Measurements from ENCODE around the gene NAP1L1.

Gene NAP1L1

DNA sequence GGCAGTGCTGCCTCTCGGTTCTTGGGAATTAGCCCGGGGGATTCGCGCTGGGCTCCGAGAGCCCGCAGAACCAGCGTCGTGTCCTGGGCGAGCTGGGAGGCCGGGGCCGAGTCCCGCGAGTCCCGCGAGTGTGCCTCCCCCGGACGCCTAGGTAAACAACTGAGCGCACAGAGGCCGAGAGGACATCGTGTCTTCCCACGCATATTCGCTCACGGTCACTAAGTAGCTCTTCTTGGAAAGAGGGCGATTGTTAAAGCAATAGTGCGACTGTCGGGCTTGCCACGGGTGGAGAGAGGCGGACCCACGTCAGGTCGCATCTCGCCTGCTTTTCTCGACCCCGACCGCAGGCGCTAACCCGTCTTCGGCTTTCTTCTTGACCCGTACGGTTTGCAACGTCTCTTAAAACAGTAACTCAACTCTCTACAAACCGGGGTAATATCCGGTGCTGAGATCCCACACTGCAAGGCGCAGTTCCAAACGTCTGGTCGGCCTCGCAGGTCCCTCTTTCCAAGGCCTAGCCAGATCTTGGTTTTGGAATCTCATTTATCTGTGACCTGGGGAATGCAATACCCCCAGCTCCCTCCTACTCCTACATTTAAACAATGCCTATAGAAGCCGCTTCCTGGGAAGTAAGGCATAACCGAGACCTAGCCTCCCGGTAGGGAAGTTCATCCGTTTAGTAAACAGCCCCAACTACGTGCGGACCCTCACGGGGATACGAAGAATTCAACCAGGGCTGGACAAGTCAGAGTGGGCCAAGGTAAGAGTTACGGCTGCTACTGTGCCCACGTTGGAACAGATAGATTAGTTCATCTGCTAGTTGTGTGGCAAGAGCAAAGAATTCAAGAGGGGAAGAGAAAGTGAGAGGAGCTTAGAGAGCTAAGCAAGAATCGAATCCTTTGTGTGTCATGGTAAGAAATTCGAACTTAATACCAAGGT, 52.2 kb downstream of the NAP1L1 start:
- Histone ChIP-seq H3K36me3 (ENCODE audit: insufficient read depth, low read length) (no peaks in the 10 kb centered on the region), H3K4me2 (ENCODE audit: low read length) (peak overlapping the region; percentile 67), H3K9ac (ENCODE audit: low read length) (peak overlapping the region; percentile 46; the same call in 1 of the 2 replicates), H3K4me1 (ENCODE audit: insufficient read depth, low read length, severe bottlenecking) (peaks cover 17% of the 10 kb centered on the region), H2AFZ (ENCODE audit: low read length) (no peak overlapping the region), H3K27me3 (ENCODE audit: insufficient read depth, low read length) (no peaks in the 10 kb centered on the region; the same call in 1 of the 2 replicates), H3K9me2 (ENCODE audit: low read depth, low read length) (no peaks in the 10 kb centered on the region), H4K20me1 (ENCODE audit: insufficient read depth, low read length) (no peaks in the 10 kb centered on the region), H3K4me3 (ENCODE audit: low read depth, low read length, poor library complexity, severe bottlenecking) (peak overlapping the region; percentile 62), H3K9me3 (ENCODE audit: low read length) (no peaks in the 10 kb centered on the region), H3K79me2 (ENCODE audit: insufficient read depth, low read length) (no peaks in the 10 kb centered on the region), H3K27ac (ENCODE audit: low read depth, low read length, poor library complexity, severe bottlenecking) (no peak overlapping the region), H3F3A (ENCODE audit: insufficient read depth, low read length) (no peaks in the 10 kb centered on the region)
- TF ChIP-seq EZH2 (IDR thresholded peaks at IDR 0.05; ENCODE audit: borderline replicate concordance, low read length) = no peak
- TF ChIP-seq, protein P1, sequence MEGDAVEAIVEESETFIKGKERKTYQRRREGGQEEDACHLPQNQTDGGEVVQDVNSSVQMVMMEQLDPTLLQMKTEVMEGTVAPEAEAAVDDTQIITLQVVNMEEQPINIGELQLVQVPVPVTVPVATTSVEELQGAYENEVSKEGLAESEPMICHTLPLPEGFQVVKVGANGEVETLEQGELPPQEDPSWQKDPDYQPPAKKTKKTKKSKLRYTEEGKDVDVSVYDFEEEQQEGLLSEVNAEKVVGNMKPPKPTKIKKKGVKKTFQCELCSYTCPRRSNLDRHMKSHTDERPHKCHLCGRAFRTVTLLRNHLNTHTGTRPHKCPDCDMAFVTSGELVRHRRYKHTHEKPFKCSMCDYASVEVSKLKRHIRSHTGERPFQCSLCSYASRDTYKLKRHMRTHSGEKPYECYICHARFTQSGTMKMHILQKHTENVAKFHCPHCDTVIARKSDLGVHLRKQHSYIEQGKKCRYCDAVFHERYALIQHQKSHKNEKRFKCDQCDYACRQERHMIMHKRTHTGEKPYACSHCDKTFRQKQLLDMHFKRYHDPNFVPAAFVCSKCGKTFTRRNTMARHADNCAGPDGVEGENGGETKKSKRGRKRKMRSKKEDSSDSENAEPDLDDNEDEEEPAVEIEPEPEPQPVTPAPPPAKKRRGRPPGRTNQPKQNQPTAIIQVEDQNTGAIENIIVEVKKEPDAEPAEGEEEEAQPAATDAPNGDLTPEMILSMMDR (IDR thresholded peaks at IDR 0.05; ENCODE audit: low read length) = no peak

DNA sequence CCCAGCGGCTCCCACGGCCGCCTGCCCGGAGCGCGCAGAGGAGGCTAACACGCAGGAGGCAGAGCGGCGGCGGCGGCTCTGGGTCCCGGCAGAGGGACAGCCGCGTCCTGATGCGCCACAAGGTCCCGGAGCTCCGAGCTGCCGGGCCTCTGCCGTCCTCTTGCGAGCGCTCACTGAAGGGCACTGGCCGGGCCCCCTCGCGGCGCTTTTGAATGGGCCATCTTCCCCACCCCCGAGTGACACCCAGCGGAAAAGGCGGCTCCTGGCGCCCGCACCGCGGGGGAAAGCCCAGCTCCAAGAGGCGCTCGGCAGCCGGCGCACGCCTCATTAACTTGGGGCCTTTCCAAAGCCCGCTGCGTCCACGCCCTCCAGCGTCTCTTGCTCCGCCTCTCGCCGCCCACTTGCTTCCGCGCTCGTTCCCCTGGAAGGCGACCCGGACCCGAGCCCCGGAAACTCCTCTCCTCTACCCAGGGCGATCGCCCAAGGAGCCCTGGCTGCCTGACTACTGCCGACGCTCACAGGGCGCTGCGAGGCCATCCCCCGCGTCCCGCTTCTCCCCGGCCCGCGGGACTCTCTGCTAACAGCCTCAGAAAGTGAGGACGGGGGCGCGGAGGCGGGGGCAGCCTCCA, 53.0 kb downstream of the NAP1L1 start, which contains the start of gene PHLDA1:
PHLDA1 (minus strand) TSS at position 363 of the 629 bp plus-strand sequence.
- Histone ChIP-seq H3K4me2 (ENCODE audit: low read length) (peak within 1 kb of the TSS; percentile 67), H3K79me2 (ENCODE audit: insufficient read depth, low read length) (no peaks in the 10 kb centered on the region), H3K4me1 (ENCODE audit: insufficient read depth, low read length, severe bottlenecking) (peaks cover 17% of the 10 kb centered on the region), H3K36me3 (ENCODE audit: insufficient read depth, low read length) (no peaks in the 10 kb centered on the region), H4K20me1 (ENCODE audit: insufficient read depth, low read length) (no peaks in the 10 kb centered on the region), H3K4me3 (ENCODE audit: low read depth, low read length, poor library complexity, severe bottlenecking) (peak within 1 kb of the TSS; percentile 62), H3K9ac (ENCODE audit: low read length) (peak within 1 kb of the TSS; percentile 46; the same call in 1 of the 2 replicates), H3K27me3 (ENCODE audit: insufficient read depth, low read length) (no peaks in the 10 kb centered on the region; the same call in 1 of the 2 replicates), H3F3A (ENCODE audit: insufficient read depth, low read length) (no peaks in the 10 kb centered on the region), H3K9me3 (ENCODE audit: low read length) (no peaks in the 10 kb centered on the region), H3K27ac (ENCODE audit: low read depth, low read length, poor library complexity, severe bottlenecking) (no peak within 1 kb of the TSS), H3K9me2 (ENCODE audit: low read depth, low read length) (no peaks in the 10 kb centered on the region), H2AFZ (ENCODE audit: low read length) (no peak within 1 kb of the TSS)
- no peak for TF ChIP-seq EZH2 (IDR thresholded peaks at IDR 0.05; ENCODE audit: borderline replicate concordance, low read length)
- TF ChIP-seq, protein P1 (IDR thresholded peaks at IDR 0.05; ENCODE audit: low read length) = peak; percentile 17; the same call in 1 of the 2 replicates

DNA sequence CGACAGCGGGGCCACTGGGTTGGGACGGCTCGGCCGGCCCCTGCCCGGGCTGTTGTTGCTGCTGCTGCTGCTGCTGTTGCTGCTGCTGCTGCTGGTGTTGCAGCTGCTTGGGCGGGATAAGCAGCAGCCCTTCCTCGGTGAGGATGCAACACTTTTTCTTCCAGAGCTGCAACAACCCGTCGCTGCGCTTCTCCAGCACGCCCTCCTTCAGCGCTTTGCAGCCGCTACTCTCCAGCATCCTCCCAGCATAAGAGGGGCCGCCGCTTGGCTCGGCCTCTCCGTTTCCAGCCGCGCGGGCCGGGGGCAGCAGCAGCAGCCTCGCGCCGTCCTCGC, 53.4 kb downstream of the NAP1L1 start:
- no peaks in the 10 kb centered on the region for H3K36me3 ChIP-seq (ENCODE audit: insufficient read depth, low read length)
- TF ChIP-seq EZH2 (IDR thresholded peaks at IDR 0.05; ENCODE audit: borderline replicate concordance, low read length) = no peak
- TF ChIP-seq, protein P1 (IDR thresholded peaks at IDR 0.05; ENCODE audit: low read length) = no peak
- H3K9me3 ChIP-seq (ENCODE audit: low read length) = no peaks in the 10 kb centered on the region
- peaks cover 17% of the 10 kb centered on the region for H3K4me1 ChIP-seq (ENCODE audit: insufficient read depth, low read length, severe bottlenecking)
- H4K20me1 ChIP-seq (ENCODE audit: insufficient read depth, low read length) = no peaks in the 10 kb centered on the region
- H3K79me2 ChIP-seq (ENCODE audit: insufficient read depth, low read length) = no peaks in the 10 kb centered on the region
- no peak overlapping the region for H3K27ac ChIP-seq (ENCODE audit: low read depth, low read length, poor library complexity, severe bottlenecking)
- H2AFZ ChIP-seq (ENCODE audit: low read length) = no peak overlapping the region
- peak overlapping the region; percentile 67 for H3K4me2 ChIP-seq (ENCODE audit: low read length)
- no peaks in the 10 kb centered on the region for H3K9me2 ChIP-seq (ENCODE audit: low read depth, low read length)
- H3K27me3 ChIP-seq (ENCODE audit: insufficient read depth, low read length) = no peaks in the 10 kb centered on the region; the same call in 1 of the 2 replicates
- H3F3A ChIP-seq (ENCODE audit: insufficient read depth, low read length) = no peaks in the 10 kb centered on the region
- peak overlapping the region; percentile 46; the same call in 1 of the 2 replicates for H3K9ac ChIP-seq (ENCODE audit: low read length)
- H3K4me3 ChIP-seq (ENCODE audit: low read depth, low read length, poor library complexity, severe bottlenecking) = peak overlapping the region; percentile 62

Measured in OCI-LY1 (cell line).